H1 (cell line): ENCODE data around the gene JAM2. TPM values are rescaled to one million over a fixed set of nuclear protein-coding genes. Genes with fewer than 3 reads are reported as not detected.

Experiments used
- CTCF ChIA-PET: fragments of 300-600 bp; sonication (Branson Sonifier 250); formaldehyde crosslinking; loops from one replicate; lab custom pipeline; 2021; ENCODE audit not compliant: partially characterized antibody; lab: Charles Lee
- POLR2A ChIA-PET: fragments of 300-600 bp; sonication (Branson Sonifier 250); formaldehyde crosslinking; loops from one replicate; lab custom pipeline; 2021; ENCODE audit warnings: inconsistent platforms; ENCODE audit not compliant: partially characterized antibody; lab: Charles Lee
- DNase-seq, 2 experiments: peaks; one replicate each; pipeline versions ENCODE4 v3.0.0 to v3.0.0-alpha.2; 2010 to 2022; ENCODE audit warnings: low spot score in 2 of 2, low read depth in 1 of 2, mixed read lengths in 1 of 2
- FAIRE-seq: peaks from 2 replicates; lab custom pipeline; 2011; peaks lifted over from hg19 to GRCh38; lab: Jason Lieb, UNC
- H2AFZ ChIP-seq: 2 replicates; pipeline ENCODE4 v1.8.1; 2012; ENCODE audit warnings: low read length, inconsistent platforms
- H2AK5ac ChIP-seq: 2 replicates; pipeline ENCODE4 v1.6.1; 2013; ENCODE audit warnings: low read depth, low read length
- H2BK120ac ChIP-seq: replicated peaks from 2 replicates; pipeline ENCODE3; 2013; ENCODE audit warnings: low read depth, low read length, inconsistent platforms
- H2BK12ac ChIP-seq: 2 replicates; pipeline ENCODE4 v1.6.1; 2013; ENCODE audit warnings: low read depth, low read length
- H2BK15ac ChIP-seq: 2 replicates; pipeline ENCODE4 v1.6.1; 2013; ENCODE audit warnings: low read length
- H2BK20ac ChIP-seq: 2 replicates; pipeline ENCODE4 v1.6.1; 2013; ENCODE audit warnings: low read length
- H2BK5ac ChIP-seq: 2 replicates; pipeline ENCODE4 v1.6.1; 2013; ENCODE audit warnings: low read depth, low read length
- H3K14ac ChIP-seq: 2 replicates; pipeline ENCODE4 v1.6.1; 2013; ENCODE audit warnings: inconsistent platforms; ENCODE audit not compliant: insufficient read length
- H3K18ac ChIP-seq: 2 replicates; pipeline ENCODE4 v1.6.1; 2013; ENCODE audit warnings: low read length; ENCODE audit errors: extremely low read depth
- H3K23ac ChIP-seq: 2 replicates; pipeline ENCODE4 v1.6.1; 2013; ENCODE audit warnings: inconsistent platforms; ENCODE audit not compliant: insufficient read length
- H3K23me2 ChIP-seq: 2 replicates; pipeline ENCODE4 v1.6.1; 2013; ENCODE audit warnings: low read depth, low read length
- H3K27ac ChIP-seq: 2 replicates; pipeline ENCODE4 v1.6.1; 2011; ENCODE audit warnings: low read depth, low read length, inconsistent platforms
- H3K27me3 ChIP-seq, 4 experiments: replicated peaks in 1 of 4; 1 replicate in 1 of 4; 2 replicates in 3 of 4; pipeline versions ENCODE4 v1.6.1 to v1.8.1; 2011 to 2013; ENCODE audit warnings: low read length in 3 of 4, mild to moderate bottlenecking in 3 of 4, inconsistent platforms in 2 of 4, mixed read lengths in 2 of 4, moderate library complexity in 1 of 4; ENCODE audit not compliant: control insufficient read depth in 3 of 4, insufficient read depth in 3 of 4; ENCODE audit errors: extremely low read depth in 1 of 4
- H3K36me3 ChIP-seq, 4 experiments: 2 replicates each; pipeline versions ENCODE4 v1.6.1 to v1.8.1; 2011 to 2013; ENCODE audit warnings: mild to moderate bottlenecking in 4 of 4, low read length in 3 of 4, moderate library complexity in 2 of 4, control low read depth in 1 of 4, inconsistent platforms in 1 of 4; ENCODE audit not compliant: insufficient read depth in 4 of 4, control insufficient read depth in 2 of 4
- H3K4ac ChIP-seq: replicated peaks from 2 replicates; pipeline ENCODE3; 2013; ENCODE audit warnings: low read length, low read depth, mixed read lengths, inconsistent platforms; ENCODE audit not compliant: insufficient read length
- H3K4me1 ChIP-seq, 4 experiments: replicated peaks in 1 of 4; 1 replicate in 1 of 4; 2 replicates in 3 of 4; pipeline versions ENCODE4 v1.6.1 to v1.8.1; 2011 to 2013; ENCODE audit warnings: low read length in 3 of 4, inconsistent platforms in 2 of 4, mixed read lengths in 1 of 4; ENCODE audit not compliant: insufficient read depth in 4 of 4, control insufficient read depth in 3 of 4
- H3K4me2 ChIP-seq, 2 experiments: 2 replicates each; pipeline versions ENCODE4 v1.6.1 to v1.8.1; 2011 to 2013; ENCODE audit warnings: low read depth in 2 of 2, low read length in 2 of 2, control low read depth in 1 of 2, inconsistent platforms in 1 of 2, mild to moderate bottlenecking in 1 of 2; ENCODE audit not compliant: insufficient read depth in 1 of 2
- H3K4me3 ChIP-seq, 4 experiments: fragments of 200-600, 300-600 bp in 1 of 4; sonication (generic), shearing (Covaris generic), sonication (Bioruptor Twin) in 1 of 4; 2 replicates each; pipeline versions ENCODE4 v1.5.1 to v1.8.1; 2011 to 2016; ENCODE audit warnings: low read length in 4 of 4, low read depth in 3 of 4, control low read depth in 2 of 4, inconsistent platforms in 2 of 4, mild to moderate bottlenecking in 2 of 4, mixed read lengths in 1 of 4, moderate library complexity in 1 of 4; ENCODE audit not compliant: insufficient read depth in 2 of 4; ENCODE audit errors: extremely low read depth in 1 of 4
- H3K56ac ChIP-seq: replicated peaks from 2 replicates; pipeline ENCODE3; 2013; ENCODE audit warnings: low read depth, mild to moderate bottlenecking, mixed read lengths, low read length, inconsistent platforms; ENCODE audit not compliant: insufficient read length
- H3K79me1 ChIP-seq: 2 replicates; pipeline ENCODE4 v1.6.1; 2013; ENCODE audit warnings: low read depth, low read length, control low read depth
- H3K79me2 ChIP-seq, 2 experiments: 2 replicates each; pipeline versions ENCODE4 v1.6.1 to v1.8.1; 2012 to 2013; ENCODE audit warnings: low read length in 2 of 2, mild to moderate bottlenecking in 2 of 2, inconsistent platforms in 1 of 2; ENCODE audit not compliant: insufficient read depth in 2 of 2, control insufficient read depth in 1 of 2
- H3K9ac ChIP-seq, 4 experiments: replicated peaks in 1 of 4; 1 replicate in 1 of 4; 2 replicates in 3 of 4; pipeline versions ENCODE4 v1.6.1 to v1.8.1; 2011 to 2013; ENCODE audit warnings: low read depth in 3 of 4, low read length in 3 of 4, control low read depth in 2 of 4, mild to moderate bottlenecking in 2 of 4, moderate library complexity in 2 of 4, inconsistent platforms in 1 of 4; ENCODE audit errors: extremely low read depth in 1 of 4
- H3K9me3 ChIP-seq, 2 experiments: 2 replicates each; pipeline versions ENCODE4 v1.6.1 to v1.8.1; 2012 to 2013; ENCODE audit warnings: mild to moderate bottlenecking in 2 of 2, moderate library complexity in 2 of 2, control low read depth in 1 of 2, inconsistent platforms in 1 of 2, low read depth in 1 of 2, low read length in 1 of 2, mixed read lengths in 1 of 2; ENCODE audit not compliant: insufficient read depth in 2 of 2
- H4K20me1 ChIP-seq, 2 experiments: replicated peaks in 1 of 2; 2 replicates each; pipeline versions ENCODE3 to v1.8.1; 2011 to 2013; ENCODE audit warnings: inconsistent platforms in 2 of 2, low read length in 2 of 2, mild to moderate bottlenecking in 1 of 2; ENCODE audit not compliant: insufficient read depth in 2 of 2, control insufficient read depth in 1 of 2
- H4K5ac ChIP-seq: 2 replicates; pipeline ENCODE4 v1.6.1; 2013; ENCODE audit warnings: low read length, low read depth, mixed read lengths, inconsistent platforms; ENCODE audit not compliant: insufficient read length
- H4K8ac ChIP-seq: 2 replicates; pipeline ENCODE4 v1.8.0; 2013; ENCODE audit warnings: mild to moderate bottlenecking, moderate library complexity, low read length, inconsistent platforms; ENCODE audit not compliant: insufficient read depth; ENCODE audit errors: extremely low read depth
- H4K91ac ChIP-seq: replicated peaks from 2 replicates; pipeline ENCODE3; 2013; ENCODE audit warnings: low read length, mixed read lengths, inconsistent platforms; ENCODE audit not compliant: insufficient read length
- WGBS, 2 experiments: shearing (Covaris generic) in 1 of 2; methylation state at CpG; one replicate each; pipeline versions ENCODE4 v1.1.6 to v1.1.7; 2013 to 2015; ENCODE audit warnings: low lambda C conversion rate in 2 of 2, mixed read lengths in 2 of 2, inconsistent platforms in 1 of 2, low coverage in 1 of 2, missing lambda C conversion rate in 1 of 2; ENCODE audit not compliant: insufficient replicate concordance in 2 of 2, insufficient coverage in 1 of 2, insufficient read length in 1 of 2; ENCODE audit errors: extremely low coverage in 1 of 2, missing lambda C conversion rate in 1 of 2; 5-methylcytosine and 5-hydroxymethylcytosine counted together
- polyA plus RNA-seq, 7 experiments: library from polyadenylated mRNA; depleted of rRNA in 3 of 7; stranded (reverse) in 5 of 7; unstranded in 2 of 7; fragments of >200 nt in 5 of 7; fragments of 200-250 nt in 2 of 7; gene quantifications; 1 replicate in 5 of 7; 2 replicates in 1 of 7; 4 replicates in 1 of 7; pipeline versions ENCODE4 v1.2.1 to v1.2.3, GENCODE V29; 2011 to 2013; ENCODE audit warnings: missing spikeins in 2 of 7, mixed read lengths in 2 of 7
- total RNA-seq: library from RNA; stranded (reverse); fragmentation: NEBNext Ultra II Directional; extraction: Animal tissue kit (Norgen Biotek cat#: 25700); gene quantifications from 2 replicates; pipeline ENCODE4 v1.2.1, GENCODE V29; 2021
- TF ChIP-seq, protein P1 (sequence below), 3 experiments: IDR thresholded peaks; 1 replicate in 2 of 3; 2 replicates in 1 of 3; pipeline versions ENCODE4 v1.5.1 to v1.6.1; 2011; ENCODE audit warnings: low read length in 3 of 3, mild to moderate bottlenecking in 3 of 3, inconsistent platforms in 2 of 3, low read depth in 1 of 3, moderate library complexity in 1 of 3; ENCODE audit not compliant: insufficient read depth in 1 of 3; ENCODE audit errors: control extremely low read depth in 1 of 3

JAM2 gene
- total and polyA plus RNA-seq, 2 of the 8 experiments (the other 6 are each of a cell fraction or from before 2014, with no cell fraction given) = 4.9 to 9.5 TPM

DNA sequence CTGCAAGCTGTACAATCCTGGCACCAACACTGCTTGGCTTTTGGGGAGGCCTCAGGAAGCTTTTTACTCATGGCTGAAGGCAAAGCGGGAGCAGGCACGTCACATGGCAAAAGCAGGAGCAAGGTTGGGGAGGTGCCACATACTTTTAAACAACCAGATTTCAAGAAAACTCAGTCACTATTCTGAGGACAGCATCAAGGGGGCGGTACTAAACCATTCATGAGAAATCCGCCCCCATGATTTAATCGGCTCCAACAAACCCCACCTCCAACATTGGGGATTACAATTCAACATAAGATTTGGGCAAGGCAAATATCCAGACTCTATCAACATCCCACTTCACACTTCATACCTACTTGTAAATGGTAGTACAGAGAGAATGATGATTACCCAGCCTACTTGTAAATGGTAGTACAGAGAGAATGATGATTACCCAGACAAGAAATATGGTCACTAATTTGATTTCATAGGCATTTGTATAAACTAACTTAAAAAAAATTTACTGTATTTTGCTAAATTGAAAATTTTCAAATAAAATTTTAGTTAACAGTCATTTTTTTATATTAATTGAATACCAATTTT is 70.7 kb downstream of the JAM2 start:
- Histone ChIP-seq H4K5ac (no peak overlapping the region), H3K14ac (no peak overlapping the region), H3K4me1 (no peaks in the 10 kb centered on the region), H3K79me2 (no peaks in the 10 kb centered on the region), H2BK5ac (no peak overlapping the region), H3K9me3 (no peaks in the 10 kb centered on the region), H2BK15ac (no peak overlapping the region), H3K18ac (no peak overlapping the region), H3K9ac (no peak overlapping the region), H2BK12ac (no peak overlapping the region), H2AK5ac (no peak overlapping the region), H3K4me2 (no peak overlapping the region), H4K91ac (no peak overlapping the region), H4K20me1 (no peaks in the 10 kb centered on the region), H3K27ac (no peak overlapping the region), H3K23ac (no peak overlapping the region), H3K27me3 (no peaks in the 10 kb centered on the region), H3K36me3 (no peaks in the 10 kb centered on the region), H3K23me2 (no peaks in the 10 kb centered on the region; the same call in 1 of the 2 replicates), H2AFZ (no peak overlapping the region), H4K8ac (no peak overlapping the region), H2BK20ac (no peak overlapping the region), H3K4ac (no peak overlapping the region), H3K79me1 (no peaks in the 10 kb centered on the region), H2BK120ac (no peak overlapping the region), H3K56ac (no peak overlapping the region), H3K4me3 (no peak overlapping the region)
- FAIRE-seq = no peak
- CTCF ChIA-PET = interaction anchor here (0.6 to 1.2 kb wide), 5 partner anchors 24 to 104 kb away, joined by 3 to 4 read pairs (median 3); no protein-coding TSS in a partner anchor
- POLR2A ChIA-PET = no interaction called here
- DNase-seq = peak in 1 of 2 experiments; percentile 3
- WGBS, 2 experiments = 75% methylated on average over 5 of the region's 5 CpGs; no CpG with 5 or more reads in 1 of the 2 experiments
- TF ChIP-seq, protein P1, sequence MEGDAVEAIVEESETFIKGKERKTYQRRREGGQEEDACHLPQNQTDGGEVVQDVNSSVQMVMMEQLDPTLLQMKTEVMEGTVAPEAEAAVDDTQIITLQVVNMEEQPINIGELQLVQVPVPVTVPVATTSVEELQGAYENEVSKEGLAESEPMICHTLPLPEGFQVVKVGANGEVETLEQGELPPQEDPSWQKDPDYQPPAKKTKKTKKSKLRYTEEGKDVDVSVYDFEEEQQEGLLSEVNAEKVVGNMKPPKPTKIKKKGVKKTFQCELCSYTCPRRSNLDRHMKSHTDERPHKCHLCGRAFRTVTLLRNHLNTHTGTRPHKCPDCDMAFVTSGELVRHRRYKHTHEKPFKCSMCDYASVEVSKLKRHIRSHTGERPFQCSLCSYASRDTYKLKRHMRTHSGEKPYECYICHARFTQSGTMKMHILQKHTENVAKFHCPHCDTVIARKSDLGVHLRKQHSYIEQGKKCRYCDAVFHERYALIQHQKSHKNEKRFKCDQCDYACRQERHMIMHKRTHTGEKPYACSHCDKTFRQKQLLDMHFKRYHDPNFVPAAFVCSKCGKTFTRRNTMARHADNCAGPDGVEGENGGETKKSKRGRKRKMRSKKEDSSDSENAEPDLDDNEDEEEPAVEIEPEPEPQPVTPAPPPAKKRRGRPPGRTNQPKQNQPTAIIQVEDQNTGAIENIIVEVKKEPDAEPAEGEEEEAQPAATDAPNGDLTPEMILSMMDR (IDR thresholded peaks at IDR 0.05; ENCODE audit: control extremely low read depth in 1 of 3, insufficient read depth in 1 of 3, low read depth in 1 of 3, low read length in 3 of 3) = peak in 1 of 3 experiments; percentile 17; a peak in 2 of 4 replicates
